ENCODE measurements around the gene TANC1. TPM values are rescaled to one million over a fixed set of nuclear protein-coding genes. Genes with fewer than 3 reads are reported as not detected.
"Not testable (repeated sequence)": the region's sequence is repeated elsewhere in the genome, so short reads cannot be mapped to it uniquely, and the experiment has no call there.

The TANC1 gene
- total RNA-seq, 1 donor from 2014 or later: 30.3 TPM

- no peak for DNase-seq (ENCODE audit: low spot score)
Observed at GRCh38 chr2:159138642-159139182, 170.3 kb downstream of the TANC1 start.

GRCh38 chr2:159139216-159139933, 170.9 kb downstream of the TANC1 start:
- DNase-seq (ENCODE audit: low spot score): no peak

GRCh38 chr2:159140070-159140769, 171.8 kb downstream of the TANC1 start:
- no peak for DNase-seq (ENCODE audit: low spot score)

GRCh38 chr2:159140821-159141220, 172.4 kb downstream of the TANC1 start:
- DNase-seq (ENCODE audit: low spot score): not testable (repeated sequence)

GRCh38 chr2:159144776-159145614, 176.6 kb downstream of the TANC1 start:
- DNase-seq (ENCODE audit: low spot score): no peak

- no peak for DNase-seq (ENCODE audit: low spot score)
Observed at GRCh38 chr2:159145745-159146354, 177.4 kb downstream of the TANC1 start.

GRCh38 chr2:159146996-159147666, 178.7 kb downstream of the TANC1 start:
- DNase-seq (ENCODE audit: low spot score): no peak

- DNase-seq (ENCODE audit: low spot score): no peak
Observed at GRCh38 chr2:159147690-159148089, 179.2 kb downstream of the TANC1 start.

- DNase-seq (ENCODE audit: low spot score): no peak
Observed at GRCh38 chr2:159148901-159149300, 180.5 kb downstream of the TANC1 start.

- no peak for DNase-seq (ENCODE audit: low spot score)
Observed at GRCh38 chr2:159149747-159150146, 181.3 kb downstream of the TANC1 start.

- no peak for DNase-seq (ENCODE audit: low spot score)
Observed at GRCh38 chr2:159150280-159150746, 181.9 kb downstream of the TANC1 start.

- no peak for DNase-seq (ENCODE audit: low spot score)
Observed at GRCh38 chr2:159151198-159152127, 183.0 kb downstream of the TANC1 start.

GRCh38 chr2:159152128-159152778, 183.8 kb downstream of the TANC1 start:
- no peak for DNase-seq (ENCODE audit: low spot score)

- no peak for DNase-seq (ENCODE audit: low spot score)
Observed at GRCh38 chr2:159153063-159153462, 184.6 kb downstream of the TANC1 start.

GRCh38 chr2:159153463-159153862, 185.0 kb downstream of the TANC1 start:
- DNase-seq (ENCODE audit: low spot score): no peak

GRCh38 chr2:159153951-159154350, 185.5 kb downstream of the TANC1 start:
- DNase-seq (ENCODE audit: low spot score): no peak

GRCh38 chr2:159154366-159154765, 185.9 kb downstream of the TANC1 start:
- peak; percentile 80 for DNase-seq (ENCODE audit: low spot score)

- peak; percentile 53 for DNase-seq (ENCODE audit: low spot score)
Observed at GRCh38 chr2:159155320-159155719, 186.9 kb downstream of the TANC1 start.

- no peak for DNase-seq (ENCODE audit: low spot score)
Observed at GRCh38 chr2:159155791-159156190, 187.4 kb downstream of the TANC1 start.

Data from umbilical cord (tissue), 2 donors.